DMS114 treated with DMSO at 0.1 percent for 48 hours (cell line): ENCODE results near the gene LBR.

Experiments used
- DNase-seq: peaks from one replicate; lab custom pipeline; 2025; ENCODE audit not compliant: unreplicated experiment; lab: John Stamatoyannopoulos, UW

LBR gene

DNA sequence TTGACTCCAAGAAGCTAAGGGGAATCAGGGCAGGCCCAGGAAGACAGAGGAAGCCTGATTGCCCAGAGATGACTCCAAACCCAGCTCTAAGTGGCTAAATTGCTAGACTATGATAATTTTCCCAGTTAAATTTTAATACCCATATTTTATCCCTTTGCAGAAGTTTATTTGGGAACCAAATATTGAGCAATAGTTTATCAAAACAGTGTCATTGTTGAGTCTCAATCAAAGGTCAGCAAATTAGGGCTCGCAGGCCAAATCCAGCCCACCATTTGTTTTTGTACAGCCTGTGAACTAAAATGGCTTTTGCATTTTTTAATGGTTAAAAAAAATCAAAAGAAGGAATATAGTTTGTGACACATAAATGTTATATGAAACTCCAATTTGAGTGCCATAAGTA, 47.1 kb downstream of the LBR start:
- DNase-seq, result no peak

DNA sequence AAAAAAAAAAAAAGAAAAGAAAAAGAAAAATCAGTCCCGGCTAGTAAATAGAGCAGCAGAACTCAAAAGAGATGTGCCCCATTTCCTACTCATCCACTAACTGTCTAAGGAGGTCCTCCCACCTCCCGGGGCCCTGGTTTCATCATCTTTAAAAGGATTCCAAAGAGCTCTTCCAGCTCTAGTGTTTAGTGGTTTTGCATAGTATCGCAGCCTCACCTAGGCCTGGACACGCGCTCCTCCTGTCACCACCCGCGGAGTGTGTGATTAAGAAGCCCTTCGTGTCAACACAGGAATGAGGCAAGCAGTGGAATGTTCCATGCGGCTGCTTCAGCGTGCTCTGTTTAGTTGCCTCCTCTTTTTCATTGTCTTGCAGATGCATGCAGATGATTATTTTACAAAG, 49.0 kb downstream of the LBR start:
- DNase-seq, result no peak

DNA sequence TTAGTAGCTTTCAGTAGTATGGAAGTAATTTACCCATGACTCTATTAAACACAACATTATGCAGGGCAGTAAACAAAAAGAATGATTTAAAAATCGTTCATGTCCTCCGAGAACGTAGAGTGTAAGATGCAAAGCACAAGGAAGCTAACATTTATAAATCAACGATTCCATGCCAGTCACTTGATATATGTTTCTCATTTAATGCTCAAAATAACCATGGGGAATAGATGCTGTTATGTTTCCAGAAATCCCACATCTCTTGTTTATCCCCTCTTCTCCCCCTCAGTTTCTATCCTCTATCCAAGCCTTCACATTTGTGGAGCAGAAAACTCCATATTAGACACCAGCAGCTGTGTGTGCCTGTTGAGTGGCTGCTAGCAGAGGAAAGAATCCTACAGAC, 52.8 kb downstream of the LBR start:
- no peak for DNase-seq

DNA sequence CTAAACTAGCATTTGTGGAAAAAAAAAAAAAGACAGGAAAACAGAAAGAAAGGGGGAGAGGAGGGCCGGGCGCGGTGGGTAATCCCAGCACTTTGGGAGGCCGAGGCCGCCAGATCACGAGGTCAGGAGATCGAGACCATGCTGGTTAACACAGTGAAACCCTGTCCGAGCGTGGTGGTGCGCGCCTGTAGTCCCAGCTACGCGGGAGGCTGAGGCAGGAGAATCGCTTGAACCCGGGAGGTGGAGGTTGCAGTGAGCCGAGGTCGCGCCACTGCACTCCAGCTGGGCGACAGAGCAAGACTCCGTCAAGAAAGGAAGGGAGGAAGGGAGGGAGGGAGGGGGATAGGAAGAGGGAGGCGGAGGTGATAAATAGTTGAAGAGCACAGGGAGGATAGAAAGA, 54.7 kb downstream of the LBR start:
- DNase-seq, result no peak

DNA sequence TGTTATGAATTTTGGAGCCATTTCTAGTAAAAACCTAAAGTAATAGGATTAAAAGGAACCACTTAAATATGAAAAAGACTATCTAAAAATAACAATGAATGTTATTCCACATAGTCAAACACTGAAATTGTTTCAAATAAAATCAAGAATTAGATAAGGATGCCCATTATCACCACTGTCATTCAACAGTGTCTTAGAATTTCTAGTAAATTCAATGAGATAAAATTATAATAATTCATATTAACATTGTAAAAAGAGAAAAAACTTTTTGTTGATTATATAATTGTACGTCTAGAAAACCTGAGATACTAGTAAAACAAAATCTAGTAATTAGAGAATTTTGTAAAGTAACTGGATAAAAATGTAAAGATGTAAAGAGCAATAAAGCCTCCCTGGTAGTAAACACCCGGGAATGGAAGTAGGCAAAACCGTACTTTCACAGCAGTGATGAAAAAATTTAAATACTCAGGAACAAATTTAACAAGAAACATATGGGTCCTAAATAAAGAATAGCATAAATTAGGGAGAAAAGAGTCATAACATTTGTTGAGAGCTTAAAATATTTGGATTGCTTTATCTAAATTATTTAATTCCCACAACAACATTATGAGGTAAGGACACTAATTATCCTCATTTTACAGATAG, 56.4 kb downstream of the LBR start:
- DNase-seq, result no peak

DNA sequence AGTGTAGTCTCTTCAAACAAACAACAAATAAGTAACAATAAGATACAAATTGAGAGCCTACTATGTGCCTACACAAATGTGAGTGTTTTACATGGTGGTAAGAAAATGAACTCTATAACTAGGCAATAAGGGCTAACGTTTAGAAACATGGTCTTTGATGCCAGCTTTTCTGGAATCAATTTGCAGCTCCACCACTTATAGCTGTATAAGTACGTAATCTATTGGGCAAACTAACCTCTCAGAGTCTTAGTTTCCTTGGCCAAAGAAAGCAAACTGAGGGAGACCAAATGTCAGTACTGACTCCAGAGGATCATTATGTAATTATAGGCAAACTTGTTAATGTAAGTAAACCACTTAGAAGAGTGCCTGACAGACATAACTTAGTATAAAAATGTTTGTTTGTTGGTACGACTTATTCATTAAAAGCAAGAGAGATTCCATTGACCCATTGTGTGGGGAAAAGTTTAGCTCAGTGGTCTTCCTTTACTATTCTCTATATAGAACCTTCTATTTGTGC, 59.7 kb downstream of the LBR start:
- no peak for DNase-seq

DNA sequence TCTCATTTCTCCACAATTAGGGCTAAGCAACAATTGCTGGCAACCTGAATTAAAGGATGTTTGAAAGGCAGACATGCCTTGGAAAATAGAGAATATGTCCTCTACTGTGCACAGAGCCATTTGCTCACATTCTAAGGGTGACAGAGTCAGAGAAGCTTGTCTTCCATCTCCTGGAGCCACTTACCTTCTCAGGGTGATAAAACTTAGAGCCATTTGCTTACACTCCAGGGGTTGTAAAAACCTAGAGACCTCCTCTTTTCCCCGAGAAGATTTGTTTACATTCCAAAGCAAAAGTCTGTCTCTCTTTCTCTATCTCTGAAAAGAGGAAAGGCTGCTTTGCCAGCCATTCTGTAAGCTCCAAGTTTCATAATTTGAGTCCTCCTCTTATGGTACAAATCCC, 61.3 kb downstream of the LBR start:
- no peak for DNase-seq

DNA sequence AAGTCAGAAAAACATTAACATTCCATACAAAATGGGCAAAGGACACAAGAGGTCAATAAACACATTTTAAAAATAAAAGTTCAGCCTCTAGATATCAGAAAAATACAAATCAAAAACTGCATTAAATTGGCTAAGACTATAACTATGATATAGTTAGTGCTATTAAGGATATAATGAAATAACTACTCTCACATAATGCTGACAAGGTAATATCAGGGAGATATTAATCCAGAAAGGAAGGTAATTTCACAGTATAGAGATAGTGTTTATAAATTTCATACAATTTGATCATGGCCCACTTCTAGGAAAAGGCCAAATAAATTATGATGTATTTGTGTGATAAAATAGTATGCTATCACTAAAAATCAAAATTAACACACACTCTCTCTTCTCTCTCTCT, 61.8 kb downstream of the LBR start:
- DNase-seq, result no peak

DNA sequence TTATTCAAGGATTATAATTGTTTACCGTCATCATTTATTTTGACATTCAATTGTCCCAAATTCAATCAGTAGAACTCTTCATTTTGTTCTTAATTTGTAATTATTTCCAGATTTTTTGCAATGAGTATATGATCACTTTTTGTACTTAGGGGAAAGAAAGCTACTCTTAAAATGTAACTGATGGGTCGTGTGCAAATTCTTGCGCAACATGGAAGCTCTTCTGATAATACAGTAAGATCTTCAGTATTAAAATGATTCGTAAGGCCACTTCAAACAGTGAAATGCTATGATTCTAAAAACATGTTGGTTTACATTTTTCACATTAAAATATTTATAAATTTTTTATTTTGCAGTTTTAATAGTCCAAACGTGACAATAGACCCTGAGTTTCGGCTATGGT, 63.4 kb downstream of the LBR start:
- no peak for DNase-seq

DNA sequence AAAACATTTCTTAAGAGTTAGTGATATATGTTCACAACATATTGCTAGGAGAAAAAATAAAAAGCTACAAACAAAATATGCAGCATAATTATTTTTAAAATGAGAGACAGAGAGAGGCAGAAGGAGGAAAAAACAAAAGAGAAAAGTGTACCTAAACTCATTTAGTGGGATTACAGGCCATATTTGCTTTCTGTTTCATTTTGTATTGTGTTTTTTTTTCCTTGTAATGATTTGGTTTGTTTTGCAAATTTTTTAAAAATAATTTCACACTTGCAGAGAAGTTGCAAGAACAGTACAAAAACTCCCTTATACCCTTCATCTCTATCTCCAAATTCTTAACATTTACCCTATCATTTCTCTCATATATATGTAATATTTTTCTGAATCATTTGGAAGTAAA, 65.0 kb downstream of the LBR start:
- DNase-seq, result no peak

DNA sequence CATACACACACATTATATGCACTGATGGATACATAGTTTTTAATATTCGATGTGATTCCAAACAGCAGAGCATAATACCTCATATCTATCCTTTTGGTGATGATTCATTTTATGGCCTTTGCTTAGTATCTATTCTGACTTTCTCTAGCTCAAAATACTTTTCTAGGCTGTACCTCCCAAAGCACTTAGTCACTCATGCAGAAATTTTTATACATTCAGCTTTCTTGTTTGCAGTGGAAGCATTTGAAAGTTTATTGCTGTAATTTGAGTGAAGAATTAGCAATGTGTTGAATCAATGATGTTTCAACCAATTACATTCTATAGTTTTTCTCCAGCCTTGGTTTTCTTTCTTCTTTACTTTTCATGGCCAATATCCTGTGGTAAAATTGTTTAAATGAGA, 66.7 kb downstream of the LBR start:
- DNase-seq, result no peak

DNA sequence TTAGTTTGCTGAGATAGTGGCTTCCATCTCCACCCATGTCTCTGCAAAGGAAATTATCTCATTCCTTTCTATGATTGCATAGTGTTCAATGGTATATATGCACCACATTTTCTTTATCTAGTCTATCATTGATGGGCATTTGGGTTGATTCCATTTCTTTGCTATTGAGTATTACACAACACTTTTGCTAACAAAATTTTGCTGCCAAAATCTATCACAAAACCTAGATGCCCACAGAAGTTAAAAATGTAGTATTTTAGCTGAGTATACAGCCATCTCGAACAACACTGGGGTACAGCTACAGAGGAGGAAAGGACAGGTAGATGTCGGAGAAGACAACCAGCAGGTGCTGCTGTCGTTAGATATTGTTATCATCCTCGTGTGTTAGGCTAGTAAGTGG, 67.7 kb downstream of the LBR start:
- DNase-seq, result no peak

DNA sequence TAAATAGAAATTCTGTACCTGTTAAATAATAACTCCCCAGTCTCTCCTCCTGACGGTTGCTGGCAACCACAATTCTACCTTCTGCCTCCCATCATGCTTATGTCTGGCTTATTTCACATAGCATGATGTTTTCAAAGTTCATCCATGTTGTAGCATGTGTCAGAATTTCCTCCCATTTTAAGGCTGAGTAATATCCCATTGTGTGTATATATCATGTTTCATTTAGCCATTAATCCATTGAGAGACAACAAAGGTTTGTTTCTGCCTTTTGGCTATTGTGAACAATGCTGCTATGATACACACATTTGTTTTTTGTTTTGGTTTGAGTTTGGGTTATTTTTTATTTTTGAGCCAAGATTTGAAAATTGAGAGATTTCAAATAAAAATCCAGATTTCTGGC, 72.0 kb downstream of the LBR start:
- no peak for DNase-seq

DNA sequence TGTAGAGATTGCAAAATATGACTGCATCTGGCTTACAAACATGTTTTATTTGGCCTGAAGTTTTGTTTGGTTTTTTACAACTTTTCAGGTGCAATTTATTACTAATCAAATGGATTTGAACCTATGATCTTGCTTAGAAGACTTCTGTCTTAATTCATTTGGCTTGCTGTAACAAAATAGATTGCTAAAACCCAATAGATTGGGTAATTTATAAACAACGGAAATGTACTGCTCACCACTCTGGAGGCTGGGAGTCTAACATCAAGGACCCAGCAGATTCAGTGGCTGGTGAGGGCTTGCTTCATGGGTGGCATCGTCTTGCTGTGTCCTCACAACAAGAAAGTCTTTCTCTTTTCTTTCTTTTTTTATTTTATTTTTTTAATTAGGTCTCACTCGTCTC, 72.9 kb downstream of the LBR start:
- no peak for DNase-seq
